GM19397 (cell line): ENCODE measurements around the gene DBF4.
"Not testable (repeated sequence)": the region's sequence is repeated elsewhere in the genome, so short reads cannot be mapped to it uniquely, and the experiment has no call there.

Experiments used
- ATAC-seq: cut with Tn5 transposase; IDR thresholded peaks from one replicate; pipeline ENCODE4 v1.9.1; 2021; ENCODE audit warnings: mild to moderate bottlenecking, moderate library complexity; ENCODE audit not compliant: unreplicated experiment

DBF4 gene

DNA sequence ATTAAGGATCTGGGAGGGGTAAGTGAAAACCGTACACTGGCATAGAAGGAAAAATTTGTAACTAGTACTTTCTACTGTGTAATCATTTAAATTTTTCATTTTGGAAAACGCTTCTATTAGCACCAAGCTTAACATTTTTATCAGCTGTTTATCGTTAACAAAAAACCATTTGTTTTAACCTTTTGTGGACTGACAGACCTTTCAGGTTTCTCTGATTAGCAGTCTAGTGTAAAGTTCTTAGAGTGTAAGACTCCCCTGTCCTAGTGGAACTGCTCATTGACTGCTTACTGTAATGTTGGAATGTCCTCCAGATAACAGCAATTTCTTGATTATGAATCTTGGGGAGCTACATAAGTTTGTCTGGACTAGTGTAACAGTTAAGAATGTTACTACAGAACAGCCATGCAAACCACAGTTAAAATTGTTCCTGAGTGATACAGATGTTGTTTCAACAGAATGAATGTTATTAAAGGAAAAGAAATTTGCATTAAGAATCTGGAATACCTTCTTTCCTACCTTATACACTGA is 2.0 kb downstream of the DBF4 start:
- no peak for ATAC-seq

DNA sequence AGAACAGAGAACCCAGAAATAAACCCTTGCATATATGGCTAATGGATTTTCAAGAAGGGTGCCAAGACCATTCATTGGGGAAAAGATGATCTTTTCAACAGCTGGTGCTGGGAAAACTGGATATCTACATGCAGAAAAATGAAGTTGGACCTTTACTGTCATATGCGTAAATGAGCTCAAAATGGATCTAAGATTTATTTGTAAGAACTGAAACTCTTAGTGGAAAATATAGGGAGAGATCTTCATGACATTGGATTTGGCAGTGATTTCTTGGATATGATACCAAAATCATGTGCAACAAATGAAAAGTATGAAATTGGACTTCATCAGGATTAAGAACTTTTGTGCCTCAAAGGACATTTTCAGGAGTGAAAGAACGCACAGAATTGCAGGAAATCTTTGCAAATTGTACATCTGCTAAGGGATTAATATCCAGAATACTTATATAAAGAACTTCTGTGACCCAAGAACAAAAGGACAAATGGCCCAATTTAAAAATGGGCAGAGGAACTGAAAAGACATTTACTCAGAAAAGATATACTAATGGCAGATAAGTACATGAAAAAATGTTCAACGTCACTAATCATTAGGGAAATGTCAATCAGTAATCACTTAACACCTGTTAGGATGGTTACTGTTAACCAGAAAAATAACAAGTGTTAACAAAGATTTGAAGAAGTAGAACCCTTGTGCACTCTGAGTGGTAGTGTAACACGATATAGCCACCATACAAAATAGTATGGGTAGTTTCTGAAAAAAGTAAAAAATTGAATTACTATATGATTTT is 6.1 kb downstream of the DBF4 start:
- no peak for ATAC-seq

DNA sequence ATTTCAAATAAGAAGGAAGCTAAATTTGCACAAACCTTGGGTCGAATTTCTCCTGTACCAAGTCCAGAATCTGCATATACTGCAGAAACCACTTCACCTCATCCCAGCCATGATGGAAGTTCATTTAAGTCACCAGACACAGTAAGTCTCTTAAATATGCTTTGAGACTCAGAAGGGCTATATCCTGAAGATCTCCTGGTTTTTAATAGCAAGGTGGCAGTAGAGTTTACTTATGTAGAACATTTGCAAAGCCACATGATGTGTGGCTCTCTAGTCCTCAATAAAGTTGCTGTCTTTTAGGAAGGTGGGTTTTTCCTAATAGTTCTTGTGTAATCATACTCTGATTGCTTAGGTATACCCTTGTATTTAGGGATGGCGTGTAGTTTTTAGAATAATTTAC is 8.7 kb downstream of the DBF4 start:
- no peak for ATAC-seq

DNA sequence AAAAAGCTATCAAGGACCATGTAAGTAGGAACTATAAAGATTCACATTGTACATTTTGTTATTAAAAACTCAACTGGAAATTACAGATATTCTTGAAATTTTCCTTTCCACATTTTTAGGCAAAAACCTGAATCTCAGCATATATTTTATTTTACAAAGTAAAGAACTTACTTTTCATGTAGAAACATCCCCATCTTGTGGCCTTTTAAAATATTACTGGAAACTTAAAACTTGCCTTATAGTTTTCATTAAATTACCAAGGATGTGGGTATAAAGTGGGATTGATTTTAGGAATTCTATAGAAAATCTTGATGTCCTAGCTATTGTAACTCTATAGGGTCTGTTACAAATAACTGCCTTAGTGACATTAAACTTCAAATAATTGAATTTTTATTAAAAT is 10.6 kb downstream of the DBF4 start:
- ATAC-seq, result no peak

DNA sequence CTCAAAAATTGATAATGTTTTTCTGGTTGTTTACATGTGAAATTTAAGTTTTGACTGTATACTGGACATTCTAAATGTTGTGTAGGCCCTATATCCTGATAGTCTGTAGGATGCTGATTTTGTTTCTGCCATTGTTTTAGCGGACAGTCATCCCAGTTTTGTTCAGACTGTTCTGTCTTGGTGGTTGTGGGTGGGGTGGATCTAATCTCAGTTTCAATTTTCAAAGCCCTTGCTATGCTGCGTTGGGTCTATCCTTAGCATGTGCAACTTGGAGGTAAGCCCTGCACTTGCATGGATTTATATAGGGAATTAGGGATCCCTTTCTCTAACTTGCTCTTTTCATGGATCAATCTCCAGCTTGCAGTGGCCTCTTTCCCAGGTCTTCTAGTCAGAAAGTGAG is 19.1 kb downstream of the DBF4 start:
- ATAC-seq, result no peak

DNA sequence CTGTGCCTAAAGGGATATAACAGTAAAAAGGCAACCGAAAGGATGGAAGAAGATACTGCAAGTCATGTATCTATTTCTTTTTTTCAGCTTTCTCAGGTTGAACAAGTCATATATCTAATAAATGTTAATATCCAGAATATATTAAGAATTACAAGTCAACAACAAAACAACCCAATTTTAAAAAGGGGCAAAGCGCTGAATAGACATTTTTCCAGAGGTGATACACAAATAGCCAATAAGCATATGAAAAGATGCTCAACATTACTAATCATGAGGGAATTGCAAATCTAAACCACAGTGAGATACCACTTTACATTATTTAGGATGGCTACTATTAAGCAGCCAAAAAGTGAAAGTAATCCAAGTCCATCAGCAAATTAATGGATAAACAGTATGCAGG is 23.0 kb downstream of the DBF4 start:
- no peak for ATAC-seq

DNA sequence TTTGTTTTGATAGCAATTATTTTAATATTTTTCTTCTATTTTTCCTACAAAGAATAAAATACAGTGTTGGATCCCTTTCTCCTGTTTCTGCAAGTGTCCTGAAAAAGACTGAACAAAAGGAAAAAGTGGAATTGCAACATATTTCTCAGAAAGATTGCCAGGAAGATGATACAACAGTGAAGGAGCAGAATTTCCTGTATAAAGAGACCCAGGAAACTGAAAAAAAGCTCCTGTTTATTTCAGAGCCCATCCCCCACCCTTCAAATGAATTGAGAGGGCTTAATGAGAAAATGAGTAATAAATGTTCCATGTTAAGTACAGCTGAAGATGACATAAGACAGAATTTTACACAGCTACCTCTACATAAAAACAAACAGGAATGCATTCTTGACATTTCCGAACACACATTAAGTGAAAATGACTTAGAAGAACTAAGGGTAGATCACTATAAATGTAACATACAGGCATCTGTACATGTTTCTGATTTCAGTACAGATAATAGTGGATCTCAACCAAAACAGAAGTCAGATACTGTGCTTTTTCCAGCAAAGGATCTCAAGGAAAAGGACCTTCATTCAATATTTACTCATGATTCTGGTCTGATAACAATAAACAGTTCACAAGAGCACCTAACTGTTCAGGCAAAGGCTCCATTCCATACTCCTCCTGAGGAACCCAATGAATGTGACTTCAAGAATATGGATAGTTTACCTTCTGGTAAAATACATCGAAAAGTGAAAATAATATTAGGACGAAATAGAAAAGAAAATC is 31.0 kb downstream of the DBF4 start:
- ATAC-seq, result not testable (repeated sequence)

DNA sequence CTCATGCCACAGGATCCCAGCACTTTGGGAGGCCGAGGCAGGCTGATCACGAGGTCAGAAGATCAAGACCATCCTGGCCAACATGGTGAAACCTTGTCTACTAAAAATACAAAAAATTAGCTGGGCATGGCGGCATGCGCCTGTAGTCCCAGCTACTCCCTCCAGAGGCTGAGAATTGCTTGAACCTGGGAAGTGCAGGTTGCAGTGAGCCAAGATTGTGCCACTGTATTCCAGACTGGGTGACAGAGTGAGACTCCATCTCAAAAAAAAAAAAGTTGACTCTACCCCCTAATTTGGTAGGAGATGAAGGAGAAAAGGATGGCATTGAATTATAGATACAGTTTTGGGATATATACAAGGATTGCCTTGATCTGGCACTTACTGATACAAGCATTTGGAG is 32.5 kb downstream of the DBF4 start:
- ATAC-seq, result not testable (repeated sequence)

DNA sequence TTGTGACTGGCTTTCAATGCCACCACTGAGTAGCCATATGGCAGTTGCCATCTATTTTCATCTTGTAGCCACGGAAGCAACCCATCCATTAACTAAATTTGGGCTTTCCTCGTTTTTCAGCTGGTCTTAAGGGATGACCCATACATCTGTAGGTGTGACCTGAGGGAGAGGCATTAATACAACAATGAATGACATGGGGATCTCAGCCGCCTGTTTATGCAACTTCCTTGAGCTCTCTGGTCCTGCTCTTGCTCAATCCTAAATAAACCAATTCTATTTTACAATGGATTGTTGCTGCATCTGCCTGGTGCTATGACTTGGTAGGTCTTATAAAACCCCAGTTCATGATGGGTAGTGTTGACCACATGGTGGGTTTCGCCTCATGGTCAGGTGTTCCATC is 35.8 kb downstream of the DBF4 start:
- ATAC-seq, result no peak

DNA sequence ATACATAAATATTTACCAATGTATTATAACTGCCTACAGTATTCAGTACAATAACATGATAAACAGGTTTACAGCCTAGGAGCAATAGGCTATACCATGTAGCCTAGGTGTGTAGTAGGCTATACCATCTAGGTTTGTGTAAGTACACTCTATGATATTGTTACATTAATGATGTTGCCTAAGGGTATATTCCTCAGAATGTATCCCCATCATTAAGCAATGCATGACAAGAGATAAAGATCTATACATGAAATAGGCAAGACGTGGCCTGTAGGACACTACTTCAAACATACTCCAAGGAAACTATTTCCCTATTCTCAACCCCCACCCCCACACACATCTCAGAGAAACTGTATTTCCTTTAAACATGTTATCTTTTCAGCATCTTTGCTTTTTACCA is 42.4 kb downstream of the DBF4 start:
- ATAC-seq, result no peak

DNA sequence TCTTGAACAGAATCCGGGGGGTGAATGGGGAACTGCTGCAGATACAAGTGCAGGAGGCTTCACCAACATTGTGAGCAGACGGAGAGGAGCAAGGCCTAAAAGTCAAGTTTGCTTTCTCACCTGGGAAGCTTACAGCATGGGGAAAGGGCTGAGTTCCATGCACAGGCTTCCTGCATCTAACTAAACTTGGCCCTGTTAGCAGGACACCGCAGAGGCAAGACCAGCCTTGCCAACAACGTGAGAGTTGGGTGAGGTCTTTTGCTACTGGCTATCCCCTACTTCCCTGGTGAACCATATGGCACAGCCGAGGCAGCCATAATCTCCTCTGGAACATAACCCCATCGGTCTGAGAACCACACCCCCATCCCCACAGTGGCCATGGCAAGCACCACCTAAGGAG is 43.6 kb downstream of the DBF4 start:
- no peak for ATAC-seq

DNA sequence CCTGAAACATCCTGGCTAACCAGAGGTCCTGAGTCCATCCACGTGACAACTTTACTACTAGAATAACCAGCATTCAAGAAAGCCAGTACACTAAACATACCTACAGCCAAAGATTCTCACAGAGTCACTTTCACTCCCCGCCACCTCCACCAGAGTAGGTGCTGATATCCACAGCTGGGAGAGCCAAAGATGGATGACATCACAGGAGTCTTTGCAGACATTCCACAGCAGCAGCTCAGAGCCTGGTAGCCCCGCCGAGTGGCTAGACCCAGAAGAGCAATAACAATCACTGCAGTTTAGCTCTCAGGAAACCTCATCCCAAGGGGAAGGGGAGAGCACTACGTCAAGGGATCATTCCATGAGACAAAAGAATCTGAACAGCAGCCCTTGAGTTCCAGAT is 44.3 kb downstream of the DBF4 start:
- ATAC-seq, result no peak

DNA sequence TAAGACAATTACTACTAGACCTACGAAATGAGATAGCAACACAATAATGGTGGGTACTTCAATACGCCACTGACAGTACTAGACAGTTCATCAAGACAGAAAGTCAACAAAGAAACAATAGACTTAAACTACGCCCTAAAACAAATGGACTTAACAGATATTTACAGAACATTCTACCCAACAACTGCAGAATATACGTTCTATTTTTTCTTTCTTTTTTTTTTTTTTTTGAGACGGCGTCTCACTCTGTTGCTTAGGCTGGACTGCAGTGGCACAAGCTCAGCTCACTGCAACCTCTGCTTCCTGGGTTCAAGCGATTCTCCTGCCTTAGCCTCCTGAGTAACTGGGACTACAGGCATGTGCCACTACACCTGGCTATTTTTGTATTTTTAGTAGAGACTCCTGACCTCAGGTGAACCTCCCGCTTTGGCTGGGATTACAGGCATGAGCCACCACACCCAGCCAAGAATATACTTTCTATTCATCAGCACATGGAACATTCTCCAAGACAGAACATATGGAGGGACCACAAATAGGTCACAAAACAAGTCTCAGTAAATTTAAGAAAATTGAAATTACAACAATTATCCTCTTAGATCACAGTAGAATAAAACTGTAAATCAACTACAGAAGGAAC is 46.6 kb downstream of the DBF4 start:
- ATAC-seq, result not testable (repeated sequence)

DNA sequence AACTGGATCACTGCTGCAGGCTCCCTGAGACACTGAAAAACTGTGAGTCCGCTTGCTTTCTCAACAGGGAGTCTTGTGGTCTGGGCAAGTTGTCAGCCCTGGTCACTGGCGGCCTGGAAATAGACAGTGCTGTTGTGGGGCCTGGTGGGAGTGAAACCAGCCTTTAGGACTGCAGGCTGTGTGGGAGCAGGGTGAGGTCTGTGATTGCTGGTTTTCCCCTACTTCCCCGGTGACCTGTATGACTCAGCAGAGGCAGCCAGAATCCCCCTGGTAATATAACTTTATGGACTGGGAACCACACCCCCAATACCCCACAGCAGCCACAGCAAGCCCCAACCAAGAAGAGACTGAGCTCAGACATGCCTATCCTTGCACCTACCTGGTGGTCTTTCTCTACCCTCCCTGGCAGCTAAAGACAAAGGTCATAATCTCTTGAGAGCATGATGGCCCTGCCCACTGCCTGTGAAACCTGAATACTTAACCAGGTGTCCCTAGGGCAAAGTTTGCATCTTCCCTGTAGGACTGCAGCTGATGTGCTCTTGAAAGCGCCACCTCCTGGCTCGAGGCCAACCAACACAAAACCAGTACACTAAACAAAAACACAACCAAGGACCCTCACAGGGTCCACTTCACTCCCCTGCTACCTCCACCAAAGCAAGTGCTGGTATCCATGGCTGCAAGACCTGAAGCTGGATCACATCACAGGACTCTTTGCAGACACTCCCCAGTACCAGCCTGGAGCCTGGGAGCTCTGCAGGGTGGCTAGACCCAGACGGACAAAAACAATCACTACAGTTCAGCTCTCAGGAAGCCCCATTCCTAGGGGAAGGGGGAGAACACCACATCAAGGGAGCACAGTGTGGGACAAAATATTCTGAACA is 50.5 kb downstream of the DBF4 start:
- peak; percentile 99 for ATAC-seq

DNA sequence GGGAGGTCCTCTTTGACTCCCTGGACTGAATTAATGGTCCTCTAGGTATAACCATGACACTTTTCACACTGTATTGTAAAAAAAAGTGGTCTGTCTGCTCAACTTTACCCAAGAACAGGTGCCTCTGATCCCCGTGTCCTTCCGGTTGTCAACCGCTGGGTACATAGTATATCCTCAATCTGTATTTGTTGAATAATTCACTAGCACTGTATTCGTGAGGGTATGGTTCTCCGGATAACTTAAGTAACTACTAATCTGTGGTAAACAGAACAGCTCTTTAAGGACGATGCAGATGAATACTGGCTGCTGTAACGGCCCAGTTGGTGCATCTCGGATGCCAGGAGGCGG is 57.3 kb downstream of the DBF4 start:
- ATAC-seq, result no peak

DNA sequence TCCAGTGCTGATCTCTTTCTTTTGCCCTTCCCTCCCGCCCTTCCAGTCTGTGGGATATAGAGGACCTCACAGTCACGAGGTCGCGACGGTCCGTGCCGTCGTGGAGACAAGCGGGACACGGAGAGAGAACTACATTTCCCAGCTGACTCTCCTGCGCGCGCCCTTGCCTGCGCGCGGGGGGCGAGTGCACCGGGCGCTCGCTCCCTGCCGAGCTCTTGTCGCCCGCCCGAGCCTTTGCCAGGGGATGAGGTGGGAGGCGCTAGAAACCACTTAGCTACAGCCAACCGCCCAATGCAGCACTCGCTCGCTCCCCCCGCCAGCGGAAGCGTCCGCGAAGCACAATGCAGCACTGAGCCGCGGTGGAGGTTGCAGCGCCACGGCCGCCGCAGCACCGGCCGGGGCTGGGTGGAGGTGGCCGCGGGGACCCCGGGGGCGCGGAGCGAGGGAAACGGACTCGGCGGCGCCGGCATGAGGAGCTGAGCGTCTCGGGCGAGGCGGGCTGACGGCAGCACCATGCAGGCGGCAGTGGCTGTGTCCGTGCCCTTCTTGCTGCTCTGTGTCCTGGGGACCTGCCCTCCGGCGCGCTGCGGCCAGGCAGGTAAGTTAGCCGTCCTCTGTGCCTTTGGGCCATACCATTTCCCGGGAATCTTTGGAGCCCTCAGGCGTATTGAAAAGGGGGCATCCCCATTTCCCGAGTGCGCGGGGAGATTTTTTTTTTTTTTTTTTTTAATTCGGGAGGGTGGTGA is 57.8 kb downstream of the DBF4 start, which contains the start of gene ADAM22:
Gene ADAM22, plus strand, starts transcription at position 299 of the 746 bp plus-strand sequence. Its CDS starts 215 bp downstream, at position 514.
- ATAC-seq, result peak; percentile 97

DNA sequence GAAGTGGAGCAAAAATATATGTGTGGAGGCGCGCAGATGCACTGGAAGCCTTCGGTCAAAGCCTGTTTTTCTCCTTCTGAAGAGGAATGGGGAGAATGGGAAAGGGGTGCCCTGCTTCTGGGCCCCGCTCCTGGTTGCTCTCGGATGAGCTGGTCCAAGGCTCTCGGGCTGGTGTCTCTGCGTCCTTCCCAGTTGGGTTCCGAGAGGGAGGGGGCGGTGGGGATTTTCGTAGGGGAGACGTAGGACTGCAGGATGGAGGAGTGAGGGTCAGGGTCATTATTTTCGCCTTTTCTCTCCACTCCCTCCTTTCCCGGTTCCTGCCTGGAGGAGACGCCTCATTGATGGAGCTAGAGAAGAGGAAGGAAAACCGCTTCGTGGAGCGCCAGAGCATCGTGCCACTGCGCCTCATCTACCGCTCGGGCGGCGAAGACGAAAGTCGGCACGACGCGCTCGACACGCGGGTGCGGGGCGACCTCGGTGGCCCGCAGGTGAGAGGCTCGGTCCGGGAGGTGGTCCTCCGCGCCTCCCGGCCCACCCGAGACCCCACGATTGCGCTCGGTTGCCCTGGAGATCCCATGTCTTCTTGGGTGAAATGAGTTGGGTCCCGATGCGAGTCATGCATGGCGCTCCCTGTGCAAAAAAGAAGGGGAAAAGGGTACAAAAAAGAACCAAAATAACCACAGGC is 58.5 kb downstream of the DBF4 start:
- peak; percentile 0 for ATAC-seq

DNA sequence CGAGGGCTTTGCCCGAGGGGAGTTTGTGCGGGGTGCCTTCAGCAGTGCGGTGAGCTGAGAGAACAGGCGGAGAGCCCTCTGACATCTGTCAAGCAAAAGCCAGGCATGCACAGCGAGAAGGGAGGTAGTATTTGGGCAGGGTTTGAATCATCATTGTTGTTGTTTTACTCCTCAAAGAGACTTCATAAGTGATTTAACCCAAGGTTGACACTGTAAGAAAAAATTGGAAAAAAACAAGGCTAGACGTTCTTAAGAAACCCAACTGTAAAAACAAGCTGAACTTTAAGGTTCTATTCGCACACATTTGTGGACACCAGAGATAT is 59.1 kb downstream of the DBF4 start:
- no peak for ATAC-seq

DNA sequence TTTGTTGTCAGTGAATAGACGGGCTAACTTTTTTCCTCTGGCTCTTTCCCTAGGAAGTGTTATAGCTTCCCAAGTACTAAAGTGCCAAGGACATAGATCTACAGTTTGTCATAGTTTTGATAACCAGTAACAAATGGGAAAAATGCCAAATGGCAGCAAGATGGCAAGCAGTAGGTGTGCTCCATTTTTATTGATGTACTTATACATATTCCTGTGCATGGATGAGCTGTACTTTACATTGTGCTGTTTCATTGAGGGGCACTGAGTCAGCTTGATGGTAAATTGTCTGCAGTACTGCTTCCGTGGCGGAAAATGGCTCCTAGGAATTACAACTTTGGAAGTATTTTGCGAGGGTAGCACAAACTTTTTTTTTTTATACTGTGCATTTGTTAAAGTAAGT is 64.8 kb downstream of the DBF4 start:
- ATAC-seq, result no peak

DNA sequence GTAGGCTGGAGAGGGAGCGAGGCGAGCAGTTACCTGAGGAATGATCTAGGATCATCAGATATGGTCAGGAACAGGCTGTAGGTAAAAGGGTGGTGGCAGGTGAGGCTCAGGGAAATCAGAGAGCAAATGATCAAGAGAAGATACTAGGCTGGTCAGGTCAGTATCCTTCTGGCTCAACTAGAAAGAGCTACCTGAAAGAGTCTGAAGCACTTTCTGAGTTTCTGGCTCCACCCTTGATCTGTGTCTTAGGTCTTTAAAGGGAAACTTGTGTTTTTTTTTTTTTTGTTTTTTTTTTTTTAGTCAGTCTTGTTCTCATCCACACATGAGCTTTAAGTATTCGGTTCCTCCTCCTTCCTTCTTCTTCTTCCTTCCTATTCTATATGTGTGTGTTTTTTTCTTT is 68.3 kb downstream of the DBF4 start:
- ATAC-seq, result no peak
